Cardiac septum (tissue), 1 donor: ENCODE results near the gene CGB7. TPM values are rescaled to one million over a fixed set of nuclear protein-coding genes. Genes with fewer than 3 reads are reported as not detected.
"Not testable (repeated sequence)": the region's sequence is repeated elsewhere in the genome, so short reads cannot be mapped to it uniquely, and the experiment has no call there.

Source experiments
- DNase-seq: peaks from one replicate; pipeline ENCODE4 v3.0.0-alpha.2; 2020; ENCODE audit warnings: low spot score
- intact Hi-C: fragments of 100-400 bp; cut with DNase I; formaldehyde crosslinking; loops from one replicate; pipeline ENCODE4 v1.14.0; 2022
- total RNA-seq: library from RNA; stranded (reverse); fragmentation: NEBNext Ultra II Directional; extraction: Animal tissue kit (Norgen Biotek cat#: 25700); gene quantifications from one replicate; pipeline ENCODE4 v1.2.1, GENCODE V29; 2021
- donor health status: DM: no; HTN: no; CAD: no.

Gene CGB7
- total RNA-seq, 1 donor from 2014 or later = not detected

DNA sequence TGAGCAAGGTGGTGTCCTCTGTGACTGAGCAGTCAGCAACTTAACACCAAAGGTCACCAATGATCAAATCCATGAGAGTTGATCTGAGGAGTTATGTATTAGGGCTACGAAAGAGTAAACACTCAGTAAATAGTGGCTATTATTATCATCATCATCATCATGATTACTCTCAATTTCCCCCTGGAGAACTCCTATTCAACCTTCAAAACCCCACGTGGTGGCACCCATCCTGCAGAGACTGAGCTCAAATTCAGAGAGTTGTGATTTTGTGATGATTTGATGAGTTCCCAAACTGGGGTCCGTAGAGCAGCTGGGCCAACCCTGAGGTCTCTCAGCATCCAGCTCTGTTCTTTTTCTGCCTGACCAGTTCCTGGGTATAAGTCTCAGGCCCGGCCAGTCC, 7.7 kb downstream of the CGB7 start:
- intact Hi-C loops, DNase-seq: not testable (repeated sequence)

DNA sequence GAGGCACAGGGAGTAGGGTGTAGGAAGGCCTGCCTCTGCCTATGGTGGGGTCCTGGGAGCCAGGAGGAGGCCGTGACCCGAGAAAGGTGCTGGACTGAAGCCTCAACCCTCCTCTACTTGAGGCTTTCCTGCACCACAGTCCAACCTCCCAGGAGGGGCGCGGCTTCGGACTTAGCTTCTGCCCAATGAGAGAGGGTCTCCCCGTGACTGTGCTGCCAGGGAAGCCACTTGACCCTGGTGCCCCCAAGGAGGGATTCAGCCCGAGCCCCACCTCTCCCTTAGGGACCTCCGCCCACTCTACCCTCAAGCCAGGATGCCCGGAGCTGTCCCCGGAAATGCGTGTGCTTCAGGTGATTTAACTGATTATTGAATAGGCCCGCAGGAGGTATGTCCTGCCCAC, 8.5 kb downstream of the CGB7 start, which contains the start of gene CGB8:
Gene CGB8 (minus strand): TSS at position 101 of the 400 bp plus-strand sequence. CDS start 372 bp downstream, outside the sequence.
- intact Hi-C loops, DNase-seq: not testable (repeated sequence)

DNA sequence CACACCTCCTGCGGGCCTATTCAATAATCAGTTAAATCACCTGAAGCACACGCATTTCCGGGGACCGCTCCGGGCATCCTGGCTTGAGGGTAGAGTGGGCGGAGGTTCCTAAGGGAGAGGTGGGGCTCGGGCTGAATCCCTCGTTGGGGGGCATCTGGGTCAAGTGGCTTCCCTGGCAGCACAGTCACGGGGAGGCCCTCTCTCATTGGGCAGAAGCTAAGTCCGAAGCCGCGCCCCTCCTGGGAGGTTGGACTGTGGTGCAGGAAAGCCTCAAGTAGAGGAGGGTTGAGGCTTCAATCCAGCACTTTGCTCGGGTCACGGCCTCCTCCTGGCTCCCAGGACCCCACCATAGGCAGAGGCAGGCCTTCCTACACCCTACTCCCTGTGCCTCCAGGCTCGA, 14.0 kb downstream of the CGB7 start, which contains the start of gene CGB5:
Gene CGB5 (plus strand): TSS at position 301 of the 400 bp plus-strand sequence. CDS start 362 bp downstream, outside the sequence.
- DNase-seq, intact Hi-C loops: not testable (repeated sequence)

DNA sequence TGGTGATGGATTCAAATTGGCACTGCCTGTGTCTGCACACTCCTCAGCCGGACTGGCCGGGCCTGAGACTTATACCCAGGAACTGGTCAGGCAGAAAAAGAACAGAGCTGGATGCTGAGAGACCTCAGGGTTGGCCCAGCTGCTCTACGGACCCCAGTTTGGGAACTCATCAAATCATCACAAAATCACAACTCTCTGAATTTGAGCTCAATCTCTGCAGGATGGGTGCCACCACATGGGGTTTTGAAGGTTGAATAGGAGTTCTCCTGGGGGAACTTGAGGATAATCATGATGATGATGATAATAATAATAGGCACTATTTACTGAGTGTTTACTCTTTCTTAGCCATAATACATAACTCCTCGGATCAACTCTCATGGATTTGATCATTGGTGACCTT, 14.9 kb downstream of the CGB7 start:
- intact Hi-C loops, DNase-seq: not testable (repeated sequence)

DNA sequence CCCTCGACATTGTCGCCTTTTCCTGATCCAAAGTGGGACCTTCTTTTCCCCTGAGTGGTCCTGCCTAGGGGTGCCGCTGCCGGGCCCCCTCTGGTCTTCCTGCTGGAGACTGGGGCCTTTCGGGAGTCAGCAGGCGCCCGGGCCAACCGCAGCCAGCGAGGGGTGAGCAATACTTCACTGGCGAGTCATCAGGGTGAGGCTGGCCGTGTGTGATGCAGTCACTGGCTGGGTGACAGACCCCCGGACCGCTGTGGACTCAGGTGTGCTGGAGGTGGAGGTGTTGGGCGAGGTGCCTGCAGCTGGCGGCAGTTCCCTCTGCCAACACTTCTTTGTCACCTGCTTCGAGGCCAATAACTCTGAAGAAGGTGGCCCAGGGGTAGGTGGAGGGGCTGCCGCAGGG, 15.4 kb downstream of the CGB7 start:
- DNase-seq = no peak

DNA sequence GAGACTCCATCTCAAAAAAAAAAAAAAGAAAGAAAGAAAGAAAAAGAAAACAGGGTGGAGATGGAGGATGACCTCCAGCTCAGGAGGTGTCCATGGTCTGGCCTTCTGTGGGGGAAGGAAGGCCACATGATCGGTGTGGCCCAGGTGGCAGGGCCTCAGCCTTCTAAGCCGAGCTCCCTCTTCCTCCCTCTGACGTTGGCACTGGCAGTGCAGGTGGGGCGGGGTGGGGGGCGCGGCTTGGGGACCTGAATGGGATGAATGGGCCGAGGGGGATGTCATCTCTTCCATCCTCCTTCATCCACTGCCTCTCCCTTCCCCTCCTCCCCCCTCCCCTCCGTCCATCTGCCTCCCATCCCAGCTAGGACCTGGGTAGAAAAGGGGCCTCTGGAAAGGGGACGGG, 17.8 kb downstream of the CGB7 start:
- DNase-seq = not testable (repeated sequence)

More for the DNA sequence above, 15.4 kb downstream of the CGB7 start:
- intact Hi-C loops = no loop called here

DNA sequence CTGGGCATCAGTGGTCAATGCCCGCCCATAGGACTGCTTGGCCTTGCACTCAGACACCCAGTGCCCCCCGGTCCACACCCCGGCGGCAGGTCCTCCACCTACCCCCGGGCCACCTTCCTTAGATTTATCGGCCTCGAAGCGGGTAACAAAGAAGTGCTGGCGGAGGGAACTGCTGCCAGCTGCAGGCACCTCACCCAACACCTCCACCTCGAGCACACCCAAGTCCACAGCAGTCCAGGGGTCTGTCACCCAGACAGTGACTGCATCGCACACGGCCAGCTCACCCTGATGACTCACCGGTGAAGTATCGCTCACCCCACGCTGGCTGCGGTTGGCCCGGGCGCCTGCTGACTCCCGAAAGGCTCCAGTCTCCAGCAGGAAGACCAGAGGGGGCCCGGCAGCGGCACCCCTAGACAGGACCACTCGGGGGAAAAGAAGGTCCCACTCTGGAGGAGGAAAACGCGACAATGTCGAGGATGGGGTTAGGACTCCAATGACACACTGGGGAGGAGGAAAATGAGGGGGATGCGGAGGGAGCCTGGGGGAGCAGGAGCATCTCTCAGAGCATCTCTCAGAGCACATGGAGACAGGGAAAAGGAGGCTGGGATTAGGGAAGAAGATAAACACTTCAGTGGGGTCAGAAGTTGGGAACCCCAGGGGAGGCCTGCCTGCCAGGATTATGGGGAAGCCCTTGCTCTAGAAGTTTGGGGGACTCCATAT, 18.8 kb downstream of the CGB7 start:
- DNase-seq, intact Hi-C loops: not testable (repeated sequence)

More for the DNA sequence above, 17.8 kb downstream of the CGB7 start:
- intact Hi-C loops = not testable (repeated sequence)

DNA sequence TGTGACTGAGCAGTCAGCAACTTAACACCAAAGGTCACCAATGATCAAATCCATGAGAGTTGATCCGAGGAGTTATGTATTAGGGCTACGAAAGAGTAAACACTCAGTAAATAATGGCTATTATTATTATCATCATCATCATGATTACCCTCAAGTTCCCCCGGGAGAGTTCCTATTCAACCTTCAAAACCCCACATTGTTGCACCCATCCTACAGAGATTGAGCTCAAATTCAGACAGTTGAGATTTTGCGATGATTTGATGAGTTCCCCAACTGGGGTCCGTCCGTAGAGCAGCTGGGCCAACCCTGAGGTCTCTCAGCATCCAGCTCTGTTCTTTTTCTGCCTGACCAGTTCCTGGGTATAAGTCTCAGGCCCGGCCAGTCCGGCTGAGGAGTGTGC, 19.4 kb downstream of the CGB7 start:
- intact Hi-C loops, DNase-seq: not testable (repeated sequence)

DNA sequence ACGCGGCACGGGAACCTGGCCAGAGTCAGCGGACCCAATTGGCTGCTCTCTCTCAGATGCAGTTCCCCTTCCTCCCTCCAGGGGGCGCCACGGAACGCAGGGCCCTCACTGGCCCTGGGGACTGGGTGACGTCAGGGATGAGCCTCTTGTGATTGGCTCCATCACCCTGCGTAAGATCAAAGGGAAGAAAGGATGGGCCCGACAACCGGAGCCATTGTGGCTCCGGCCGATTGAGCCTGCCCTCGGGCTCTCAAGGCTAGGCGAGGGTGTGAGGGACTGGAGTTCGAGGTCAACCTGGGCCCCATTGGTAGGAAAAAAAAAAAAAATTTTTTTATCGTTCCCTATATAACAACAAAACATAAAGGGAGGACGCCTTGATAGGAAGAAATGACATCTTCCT, 20.7 kb downstream of the CGB7 start, which contains the start of gene CGB1:
Gene CGB1 (minus strand): TSS at position 81 of the 400 bp plus-strand sequence. CDS start 184 bp downstream, outside the sequence.
- DNase-seq, intact Hi-C loops: not testable (repeated sequence)

DNA sequence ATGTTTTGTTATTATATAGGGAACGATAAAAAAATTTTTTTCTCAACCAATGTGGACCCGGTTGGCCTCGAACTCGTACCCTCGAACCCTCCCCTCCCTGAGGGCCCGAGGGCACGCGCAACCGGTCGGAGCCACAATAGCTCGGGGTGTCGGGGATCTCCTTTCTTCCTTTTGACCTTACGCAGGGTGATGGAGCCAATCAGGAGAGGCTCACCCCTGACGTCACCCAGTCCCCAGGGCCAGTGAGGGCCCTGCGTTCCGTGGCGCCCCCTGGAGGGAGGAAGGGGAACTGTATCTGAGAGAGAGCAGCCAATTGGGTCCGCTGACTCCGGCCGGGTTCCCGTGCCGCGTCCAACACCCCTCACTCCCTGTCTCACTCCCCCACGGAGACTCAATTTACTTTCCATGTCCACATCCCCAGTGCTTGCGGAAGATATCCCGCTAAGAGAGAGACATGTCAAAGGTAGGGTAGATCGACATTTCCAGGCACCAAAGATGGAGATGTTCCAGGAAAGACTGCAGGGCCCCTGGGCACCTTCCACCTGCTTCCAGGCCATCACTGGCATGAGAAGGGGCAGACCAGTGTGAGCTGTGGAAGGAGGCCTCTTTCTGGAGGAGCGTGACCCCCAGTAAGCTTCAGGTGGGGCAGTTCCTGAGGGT, 25.8 kb downstream of the CGB7 start, which contains the start of gene CGB2:
Gene CGB2 (plus strand): TSS at position 249 of the 660 bp plus-strand sequence. CDS start 206 bp downstream, at position 455.
- not testable (repeated sequence) for DNase-seq

DNA sequence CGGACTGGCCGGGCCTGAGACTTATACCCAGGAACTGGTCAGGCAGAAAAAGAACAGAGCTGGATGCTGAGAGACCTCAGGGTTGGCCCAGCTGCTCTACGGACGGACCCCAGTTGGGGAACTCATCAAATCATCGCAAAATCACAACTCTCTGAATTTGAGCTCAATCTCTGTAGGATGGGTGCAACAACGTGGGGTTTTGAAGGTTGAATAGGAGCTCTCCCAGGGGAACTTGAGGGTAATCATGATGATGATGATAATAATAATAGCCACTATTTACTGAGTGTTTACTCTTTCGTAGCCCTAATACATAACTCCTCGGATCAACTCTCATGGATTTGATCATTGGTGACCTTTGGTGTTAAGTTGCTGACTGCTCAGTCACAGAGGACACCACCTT, 27.2 kb downstream of the CGB7 start:
- DNase-seq, intact Hi-C loops: not testable (repeated sequence)

More for the DNA sequence above, 25.8 kb downstream of the CGB7 start, which contains the start of gene CGB2:
- intact Hi-C loops = not testable (repeated sequence)

DNA sequence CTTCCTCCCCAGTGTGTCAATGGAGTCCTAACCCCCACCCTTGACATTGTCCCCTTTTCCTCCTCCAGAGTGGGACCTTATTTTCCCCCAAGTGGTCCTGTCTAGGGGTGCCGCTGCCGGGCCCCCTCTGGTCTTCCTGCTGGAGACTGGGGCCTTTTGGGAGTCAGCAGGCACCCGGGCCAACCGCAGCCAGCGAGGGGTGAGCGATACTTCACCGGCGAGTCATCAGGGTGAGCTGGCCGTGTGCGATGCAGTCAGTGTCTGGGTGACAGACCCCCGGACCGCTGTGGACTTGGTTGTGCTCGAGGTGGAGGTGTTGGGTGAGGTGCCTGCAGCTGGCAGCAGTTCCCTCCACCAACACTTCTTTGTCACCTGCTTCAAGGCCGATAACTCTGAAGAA, 27.8 kb downstream of the CGB7 start:
- DNase-seq = not testable (repeated sequence)

DNA sequence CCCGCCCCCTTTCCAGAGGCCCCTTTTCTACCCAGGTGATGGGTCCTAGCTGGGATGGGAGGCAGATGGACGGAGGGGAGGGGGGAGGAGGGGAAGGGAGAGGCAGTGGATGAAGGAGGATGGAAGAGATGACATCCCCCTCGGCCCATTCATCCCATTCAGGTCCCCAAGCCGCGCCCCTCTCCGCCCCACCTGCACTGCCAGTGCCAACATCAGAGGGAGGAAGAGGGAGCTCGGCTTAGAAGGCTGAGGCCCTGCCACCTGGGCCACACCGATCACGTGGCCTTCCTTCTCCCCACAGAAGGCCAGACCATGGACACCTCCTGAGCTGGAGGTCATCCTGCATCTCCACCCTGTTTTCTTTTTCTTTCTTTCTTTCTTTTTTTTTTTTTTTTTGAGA, 28.9 kb downstream of the CGB7 start:
- DNase-seq, intact Hi-C loops: not testable (repeated sequence)

More for the DNA sequence above, 27.8 kb downstream of the CGB7 start:
- intact Hi-C loops = not testable (repeated sequence)

DNA sequence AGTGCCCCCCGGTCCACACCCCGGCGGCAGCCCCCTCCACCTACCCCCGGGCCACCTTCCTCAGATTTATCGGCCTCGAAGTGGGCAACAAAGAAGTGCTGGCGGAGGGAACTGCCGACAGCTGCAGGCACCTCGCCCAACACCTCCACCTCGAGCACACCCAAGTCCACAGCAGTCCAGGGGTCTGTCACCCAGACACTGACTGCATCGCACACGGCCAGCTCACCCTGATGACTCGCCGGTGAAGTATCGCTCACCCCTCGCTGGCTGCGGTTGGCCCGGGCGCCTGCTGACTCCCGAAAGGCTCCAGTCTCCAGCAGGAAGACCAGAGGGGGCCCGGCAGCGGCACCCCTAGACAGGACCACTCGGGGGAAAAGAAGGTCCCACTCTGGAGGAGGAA, 31.9 kb downstream of the CGB7 start:
- intact Hi-C loops, DNase-seq: not testable (repeated sequence)

DNA sequence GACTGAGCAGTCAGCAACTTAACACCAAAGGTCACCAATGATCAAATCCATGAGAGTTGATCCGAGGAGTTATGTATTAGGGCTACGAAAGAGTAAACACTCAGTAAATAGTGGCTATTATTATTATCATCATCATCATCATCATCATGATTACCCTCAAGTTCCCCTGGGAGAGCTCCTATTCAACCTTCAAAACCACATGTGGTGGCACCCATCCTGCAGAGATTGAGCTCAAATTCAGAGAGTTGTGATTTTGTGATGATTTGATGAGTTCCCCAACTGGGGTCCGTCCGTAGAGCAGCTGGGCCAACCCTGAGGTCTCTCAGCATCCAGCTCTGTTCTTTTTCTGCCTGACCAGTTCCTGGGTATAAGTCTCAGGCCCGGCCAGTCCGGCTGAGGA, 32.5 kb downstream of the CGB7 start:
- intact Hi-C loops, DNase-seq: not testable (repeated sequence)

DNA sequence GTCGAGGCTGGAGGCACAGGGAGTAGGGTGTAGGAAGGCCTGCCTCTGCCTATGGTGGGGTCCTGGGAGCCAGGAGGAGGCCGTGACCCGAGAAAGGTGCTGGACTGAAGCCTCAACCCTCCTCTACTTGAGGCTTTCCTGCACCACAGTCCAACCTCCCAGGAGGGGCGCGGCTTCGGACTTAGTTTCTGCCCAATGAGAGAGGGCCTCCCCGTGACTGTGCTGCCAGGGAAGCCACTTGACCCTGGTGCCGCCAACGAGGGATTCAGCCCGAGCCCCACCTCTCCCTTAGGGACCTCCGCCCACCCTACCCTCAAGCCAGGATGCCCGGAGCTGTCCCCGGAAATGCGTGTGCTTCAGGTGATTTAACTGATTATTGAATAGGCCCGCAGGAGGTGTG, 33.3 kb downstream of the CGB7 start, which contains the start of gene CGB3:
Gene CGB3 (minus strand): TSS at position 101 of the 400 bp plus-strand sequence. CDS start 362 bp downstream, outside the sequence.
- DNase-seq, intact Hi-C loops: not testable (repeated sequence)

DNA sequence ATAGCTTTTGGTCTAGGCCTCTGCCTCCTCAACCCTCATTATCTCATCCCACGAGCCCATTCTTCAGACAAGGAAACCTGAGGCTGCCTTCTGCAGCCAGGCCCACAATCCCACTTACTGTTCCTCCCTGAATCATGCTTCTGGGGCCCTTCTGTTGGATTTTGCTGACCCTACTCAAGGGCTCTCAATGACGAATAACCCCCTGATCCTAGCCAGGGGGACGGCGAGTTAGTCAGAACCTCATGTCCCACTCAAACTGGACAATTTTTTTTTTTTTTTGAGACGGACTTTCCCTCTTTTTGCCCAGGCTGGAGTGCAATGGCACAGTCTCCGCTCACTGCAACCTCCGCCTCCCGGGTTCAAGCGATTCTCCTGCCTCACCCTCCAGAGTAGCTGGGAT, 35.4 kb downstream of the CGB7 start:
- DNase-seq = no peak

DNA sequence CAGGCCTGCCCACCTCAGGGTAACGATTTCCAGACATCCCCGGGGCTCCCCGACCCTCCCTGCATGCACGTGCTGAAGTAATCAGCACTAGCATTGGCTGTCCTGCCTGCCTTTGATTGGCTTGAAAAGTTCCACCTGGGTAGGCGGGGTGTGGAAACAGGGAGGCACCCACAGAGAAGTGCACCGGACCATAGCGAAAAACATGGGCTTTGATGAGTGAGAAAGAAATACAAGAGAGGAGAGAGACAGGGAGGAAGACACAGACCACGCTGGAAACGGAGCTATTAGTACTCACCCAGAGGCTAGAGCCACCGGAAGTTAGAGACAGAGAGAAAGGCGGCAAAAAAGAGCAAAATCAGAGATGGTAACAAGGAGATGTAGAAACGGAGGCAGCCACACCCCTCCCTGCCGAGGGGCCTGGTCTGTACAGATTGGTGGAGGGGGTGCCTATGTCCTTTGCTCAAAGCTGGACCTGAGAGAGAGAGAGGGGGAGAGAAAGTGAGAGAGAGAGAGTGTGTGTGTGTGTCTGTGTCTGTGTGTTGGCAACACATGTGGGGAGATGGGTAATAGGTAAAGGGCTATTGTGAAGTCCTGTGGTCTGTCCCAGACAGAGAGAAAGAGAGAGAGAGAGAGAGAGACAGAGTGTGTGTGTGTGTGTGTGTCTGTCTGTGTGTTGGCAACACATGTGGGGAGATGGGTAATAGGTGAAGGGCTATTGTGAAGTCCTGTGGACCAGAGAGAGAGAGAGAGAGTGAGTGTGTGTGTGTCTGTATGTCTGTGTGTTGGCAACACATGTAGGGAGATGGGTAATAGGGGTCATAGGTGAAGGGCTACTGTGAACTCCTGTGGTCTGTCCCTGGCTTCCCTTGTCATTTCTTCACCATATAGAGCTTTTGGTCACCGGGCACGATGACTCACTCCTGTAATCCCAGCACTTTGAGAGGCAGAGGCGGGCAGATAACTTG, 36.3 kb downstream of the CGB7 start:
- DNase-seq = no peak
- intact Hi-C loops = no loop called here

More for the DNA sequence above, 35.4 kb downstream of the CGB7 start:
- intact Hi-C loops = no loop called here

DNA sequence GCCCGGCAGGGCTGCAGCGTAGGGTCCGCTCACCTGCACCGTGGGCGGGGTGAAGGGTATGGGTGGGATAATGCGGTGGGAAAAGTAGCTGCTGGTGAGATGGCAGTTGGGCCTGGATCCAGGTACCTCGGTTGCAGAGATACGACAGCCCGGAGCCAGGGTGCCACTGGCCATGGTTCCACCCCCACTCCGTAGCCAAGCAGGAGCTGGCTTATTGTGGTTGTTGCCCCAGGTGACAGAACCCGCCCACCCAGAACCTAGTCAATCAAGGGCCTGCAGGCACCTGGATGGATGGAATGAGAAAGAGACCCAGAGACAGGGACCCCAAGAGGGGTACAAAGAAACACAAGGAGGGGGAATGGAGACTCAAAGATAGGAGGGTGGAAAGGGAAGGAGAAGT, 37.2 kb downstream of the CGB7 start:
- intact Hi-C loops = no loop called here
- DNase-seq = no peak
